Neural crest cell (in vitro differentiated cells): ENCODE results near the gene KBTBD2. TPM values are rescaled to one million over a fixed set of nuclear protein-coding genes. Genes with fewer than 3 reads are reported as not detected.
"Not testable (repeated sequence)": the region's sequence is repeated elsewhere in the genome, so short reads cannot be mapped to it uniquely, and the experiment has no call there.

Experiments
- DNase-seq: peaks from one replicate; pipeline ENCODE4 v3.0.0; 2021; ENCODE audit warnings: low read depth, mixed read lengths, low spot score
- H3K27ac Mint-ChIP-seq: one replicate; pipeline ENCODE4 v1.8.0; 2021; ENCODE audit warnings: mild to moderate bottlenecking, mixed read lengths; ENCODE audit not compliant: unreplicated experiment
- H3K27me3 Mint-ChIP-seq: 2 replicates; pipeline ENCODE4 v1.8.0; 2021; ENCODE audit warnings: low read depth, mild to moderate bottlenecking, mixed read lengths
- H3K36me3 Mint-ChIP-seq: 2 replicates; pipeline ENCODE4 v1.8.0; 2021; ENCODE audit warnings: low read depth, mild to moderate bottlenecking, mixed read lengths
- H3K4me1 Mint-ChIP-seq: 2 replicates; pipeline ENCODE4 v1.8.0; 2021; ENCODE audit warnings: mixed read lengths
- H3K4me3 Mint-ChIP-seq: one replicate; pipeline ENCODE4 v1.8.0; 2021; ENCODE audit warnings: mild to moderate bottlenecking, mixed read lengths
- H3K9me3 Mint-ChIP-seq: 2 replicates; pipeline ENCODE4 v1.8.0; 2021; ENCODE audit warnings: mixed read lengths
- CTCF ChIP-seq: fragments of 200-600 bp; sonication (generic); conservative IDR thresholded peaks from 2 replicates; pipeline ENCODE4 v1.5.0; 2021; ENCODE audit warnings: antibody characterized with exemption, mild to moderate bottlenecking
- total RNA-seq: library from RNA; stranded (reverse); gene quantifications from 2 replicates; pipeline ENCODE4 v1.2.1, GENCODE V29; 2021

KBTBD2 gene
- total RNA-seq, 1 donor from 2014 or later: 40.9 TPM

GRCh38 chr7:32871624-32872371, 19.8 kb downstream of the KBTBD2 start:
- no peaks in the 10 kb centered on the region for H3K9me3 Mint-ChIP-seq
- no peaks in the 10 kb centered on the region for H3K27me3 Mint-ChIP-seq
- H3K36me3 Mint-ChIP-seq: peaks cover 31% of the 10 kb centered on the region
- no peak overlapping the region for H3K27ac Mint-ChIP-seq
- no peak overlapping the region for H3K4me3 Mint-ChIP-seq
- H3K4me1 Mint-ChIP-seq: peaks cover 6% of the 10 kb centered on the region
- no peak for DNase-seq
- no peak for TF ChIP-seq CTCF

GRCh38 chr7:32870298-32870697, 21.3 kb downstream of the KBTBD2 start:
- TF ChIP-seq CTCF: no peak
- Mint-ChIP-seq H3K9me3 (no peaks in the 10 kb centered on the region), H3K4me1 (no peaks in the 10 kb centered on the region), H3K4me3 (no peak overlapping the region), H3K27me3 (no peaks in the 10 kb centered on the region), H3K36me3 (peaks cover 45% of the 10 kb centered on the region), H3K27ac (no peak overlapping the region)
- no peak for DNase-seq

- no peak for DNase-seq
- no peaks in the 10 kb centered on the region for H3K27me3 Mint-ChIP-seq
- no peak overlapping the region for H3K4me3 Mint-ChIP-seq
- H3K9me3 Mint-ChIP-seq: peaks cover under 1% of the 10 kb centered on the region
- peaks cover 43% of the 10 kb centered on the region for H3K36me3 Mint-ChIP-seq
- no peaks in the 10 kb centered on the region for H3K4me1 Mint-ChIP-seq
- H3K27ac Mint-ChIP-seq: no peak overlapping the region
- TF ChIP-seq CTCF: no peak
Measured at GRCh38 chr7:32869716-32870115, 21.8 kb downstream of the KBTBD2 start.

GRCh38 chr7:32868116-32868515, 23.4 kb downstream of the KBTBD2 start:
- DNase-seq: no peak
- H3K36me3 Mint-ChIP-seq: peaks cover 45% of the 10 kb centered on the region
- H3K27me3 Mint-ChIP-seq: no peaks in the 10 kb centered on the region
- TF ChIP-seq CTCF: no peak
- H3K4me1 Mint-ChIP-seq: no peaks in the 10 kb centered on the region
- H3K27ac Mint-ChIP-seq: no peak overlapping the region
- H3K9me3 Mint-ChIP-seq: peaks cover 3% of the 10 kb centered on the region
- H3K4me3 Mint-ChIP-seq: no peak overlapping the region

- no peak for TF ChIP-seq CTCF
- no peak for DNase-seq
- H3K27me3 Mint-ChIP-seq: no peaks in the 10 kb centered on the region
- peaks cover 3% of the 10 kb centered on the region for H3K9me3 Mint-ChIP-seq
- peaks cover 40% of the 10 kb centered on the region for H3K36me3 Mint-ChIP-seq
- no peaks in the 10 kb centered on the region for H3K4me1 Mint-ChIP-seq
- no peak overlapping the region for H3K27ac Mint-ChIP-seq
- no peak overlapping the region for H3K4me3 Mint-ChIP-seq
Measured at GRCh38 chr7:32865448-32866030, 26.0 kb downstream of the KBTBD2 start.

- H3K27ac Mint-ChIP-seq: not testable (repeated sequence)
Measured at GRCh38 chr7:32863872-32864271, 27.7 kb downstream of the KBTBD2 start.

More at GRCh38 chr7:32863872-32864271, 27.7 kb downstream of the KBTBD2 start:
- H3K4me3 Mint-ChIP-seq, H3K27me3 Mint-ChIP-seq, H3K4me1 Mint-ChIP-seq, DNase-seq, H3K9me3 Mint-ChIP-seq: not testable (repeated sequence)
- H3K36me3 Mint-ChIP-seq: peaks cover 34% of the 10 kb centered on the region
